Activated CD4-positive, CD25-positive, alpha-beta regulatory T cell (primary cell): ENCODE data around the gene ELL.

Experiments
- DNase-seq, 4 experiments: peaks; one replicate each; lab custom pipeline; 2025; lab: John Stamatoyannopoulos, UW

Gene ELL

GRCh38 chr19:18433735-18434398 lies 88.0 kb downstream of the ELL start:
- DNase-seq: no peak

- DNase-seq: no peak
Observed at GRCh38 chr19:18433015-18433691, 88.7 kb downstream of the ELL start.

GRCh38 chr19:18432275-18433014 lies 89.4 kb downstream of the ELL start:
- DNase-seq: no peak

- DNase-seq: no peak
Observed at GRCh38 chr19:18431351-18432197, 90.3 kb downstream of the ELL start.

- DNase-seq: no peak
Observed at GRCh38 chr19:18430417-18431144, 91.3 kb downstream of the ELL start.

- DNase-seq: no peak
Observed at GRCh38 chr19:18429717-18430416, 92.0 kb downstream of the ELL start.

GRCh38 chr19:18428787-18429674 lies 92.8 kb downstream of the ELL start:
- peak; percentile 40 to 75 (median 61) for DNase-seq

- no peak for DNase-seq
Observed at GRCh38 chr19:18428173-18428786, 93.6 kb downstream of the ELL start.

- DNase-seq: no peak
Observed at GRCh38 chr19:18427743-18428113, 94.1 kb downstream of the ELL start.

GRCh38 chr19:18427080-18427742 lies 94.7 kb downstream of the ELL start:
- no peak for DNase-seq

GRCh38 chr19:18426416-18426767 lies 95.5 kb downstream of the ELL start:
- no peak for DNase-seq

GRCh38 chr19:18425515-18426415 lies 96.1 kb downstream of the ELL start:
- no peak for DNase-seq

- DNase-seq: no peak
Observed at GRCh38 chr19:18424890-18425514, 96.9 kb downstream of the ELL start.

- DNase-seq: no peak
Observed at GRCh38 chr19:18424122-18424889, 97.6 kb downstream of the ELL start.

- DNase-seq: no peak
Observed at GRCh38 chr19:18423258-18424020, 98.4 kb downstream of the ELL start.
